ENCODE results near the gene MFSD6.
"Not testable (repeated sequence)": the region's sequence is repeated elsewhere in the genome, so short reads cannot be mapped to it uniquely, and the experiment has no call there.

MFSD6 gene

DNA sequence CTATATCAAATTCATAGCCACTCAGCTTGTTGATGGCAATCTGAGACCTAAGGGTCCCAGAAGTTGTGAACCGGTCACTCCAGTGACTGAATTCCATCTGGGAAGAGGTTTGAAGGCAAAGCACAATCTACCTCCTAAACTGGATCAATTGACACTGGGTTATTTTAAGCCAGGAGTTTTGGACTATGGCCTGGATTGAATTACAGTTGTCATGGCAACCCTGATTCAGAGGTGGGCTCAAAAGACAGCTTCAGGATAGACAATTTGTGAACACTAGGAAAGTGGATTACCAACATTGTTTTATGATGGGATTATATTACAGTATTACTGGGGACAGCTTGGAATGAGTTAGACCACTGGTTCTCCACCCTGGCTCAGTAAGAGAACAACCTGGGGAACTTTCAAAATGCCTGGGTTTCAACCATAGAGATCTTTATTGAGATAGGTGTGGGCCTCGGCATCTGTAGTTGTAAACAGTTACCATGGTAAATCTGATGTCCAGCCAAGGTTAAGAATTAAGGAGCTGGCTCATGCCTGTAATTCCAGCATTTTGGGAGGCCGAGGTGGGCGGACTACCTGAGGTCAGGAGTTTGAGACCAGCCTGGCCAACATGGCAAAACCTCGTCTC, 58.8 kb downstream of the MFSD6 start:
- DNase-seq (ENCODE audit: low spot score), result no peak

GRCh38 chr2:190467575-190468083, 59.5 kb downstream of the MFSD6 start:
- no peak for DNase-seq (ENCODE audit: low spot score)

DNA sequence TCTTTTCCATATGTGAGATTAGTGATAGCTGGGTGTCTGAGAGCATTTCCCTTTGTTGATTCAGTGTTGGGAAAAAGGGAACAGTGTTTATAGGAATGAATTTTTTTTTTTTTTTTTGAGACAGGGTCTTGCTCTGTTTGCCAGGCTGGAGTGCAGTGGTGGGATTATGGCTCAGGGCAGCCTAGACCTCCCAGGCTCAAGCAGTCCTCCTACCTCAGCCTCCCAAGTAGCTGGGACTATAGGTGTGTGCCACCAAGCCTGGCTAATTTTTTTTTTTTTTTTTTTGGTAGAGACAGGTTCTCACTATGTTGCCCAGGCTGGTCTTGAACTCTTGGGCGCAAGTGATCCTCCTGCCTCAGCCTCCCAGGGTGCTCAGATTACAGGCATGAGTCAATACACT, 60.2 kb downstream of the MFSD6 start:
- not testable (repeated sequence) for DNase-seq (ENCODE audit: low spot score)

GRCh38 chr2:190468814-190469569, 60.8 kb downstream of the MFSD6 start:
- DNase-seq (ENCODE audit: low spot score), result peak; percentile 83

DNA sequence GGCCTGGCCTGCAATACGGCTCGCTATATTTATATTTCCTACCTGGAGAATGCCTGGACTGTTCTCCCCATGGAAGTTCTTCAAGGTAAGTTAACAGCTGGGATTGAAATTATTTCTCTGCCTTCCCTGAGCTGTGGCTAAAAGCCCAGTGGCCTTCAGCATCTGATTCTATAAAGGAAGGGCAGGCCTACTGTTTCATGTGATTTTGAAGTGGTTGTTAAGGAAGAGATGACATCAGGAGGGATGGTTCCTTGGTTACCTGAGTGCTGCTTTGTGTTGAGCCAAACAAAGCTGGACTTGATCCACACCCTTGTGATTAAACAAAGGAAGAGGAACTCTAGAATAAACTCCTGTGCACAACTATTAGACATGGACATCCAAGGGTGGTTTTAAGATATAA, 61.6 kb downstream of the MFSD6 start:
- DNase-seq (ENCODE audit: low spot score), result no peak

DNA sequence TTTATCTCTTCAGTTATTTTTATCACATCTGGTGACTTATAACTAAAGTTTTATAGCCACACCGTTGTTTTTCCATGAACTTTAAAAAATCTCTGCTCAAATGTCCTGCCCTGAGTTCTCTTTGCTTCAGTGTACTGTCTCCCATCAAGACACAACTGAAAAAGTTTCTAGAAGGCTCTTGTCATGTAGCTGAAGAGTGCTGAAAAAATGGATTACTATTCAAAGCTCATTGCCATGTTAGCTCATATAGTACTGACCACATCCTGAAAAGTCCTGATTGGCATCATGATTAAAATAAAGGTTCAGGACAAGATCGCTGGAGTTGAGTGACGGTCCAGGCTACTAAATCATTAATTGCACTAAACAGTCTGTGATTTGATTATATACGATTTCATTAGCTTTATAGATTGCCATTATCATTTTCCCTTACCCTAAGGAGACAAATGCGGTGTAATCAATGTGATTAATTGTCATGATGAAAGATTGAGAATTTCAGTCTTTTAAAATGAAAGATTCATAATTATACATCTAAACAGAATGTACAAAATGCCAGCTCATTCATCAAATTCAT, 62.2 kb downstream of the MFSD6 start:
- DNase-seq (ENCODE audit: low spot score), result no peak

GRCh38 chr2:190477661-190478454, 69.7 kb downstream of the MFSD6 start:
- no peak for DNase-seq (ENCODE audit: low spot score)

DNA sequence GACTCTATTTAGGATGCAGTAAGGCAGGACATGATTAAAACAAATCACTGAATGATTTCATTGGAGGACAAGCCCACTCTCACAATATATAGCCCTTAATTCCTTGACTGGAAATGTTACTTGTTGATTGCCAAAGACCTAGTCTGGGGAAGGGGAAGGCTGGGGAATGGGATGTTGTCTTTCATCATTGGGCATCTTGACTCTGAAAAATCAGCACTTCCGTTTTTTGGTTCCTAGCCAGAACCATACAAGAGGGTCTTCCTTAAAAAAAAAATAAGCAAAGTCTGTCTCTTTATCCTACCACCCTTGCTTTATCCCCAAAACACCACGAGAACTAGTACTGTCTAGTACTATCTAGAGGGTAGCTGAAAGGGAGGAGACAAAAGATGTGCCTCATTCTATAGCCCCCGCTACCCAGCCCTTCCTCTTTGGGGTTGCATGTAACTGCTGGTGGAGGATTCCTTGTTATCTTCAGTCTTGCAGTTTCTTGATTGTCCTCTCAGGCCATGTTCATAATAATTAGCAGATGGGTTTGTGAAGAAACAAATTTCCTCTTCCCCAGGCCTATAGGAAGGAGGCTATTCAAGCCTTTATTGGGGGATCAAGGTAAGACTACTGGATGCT, 70.5 kb downstream of the MFSD6 start:
- no peak for DNase-seq (ENCODE audit: low spot score)

DNA sequence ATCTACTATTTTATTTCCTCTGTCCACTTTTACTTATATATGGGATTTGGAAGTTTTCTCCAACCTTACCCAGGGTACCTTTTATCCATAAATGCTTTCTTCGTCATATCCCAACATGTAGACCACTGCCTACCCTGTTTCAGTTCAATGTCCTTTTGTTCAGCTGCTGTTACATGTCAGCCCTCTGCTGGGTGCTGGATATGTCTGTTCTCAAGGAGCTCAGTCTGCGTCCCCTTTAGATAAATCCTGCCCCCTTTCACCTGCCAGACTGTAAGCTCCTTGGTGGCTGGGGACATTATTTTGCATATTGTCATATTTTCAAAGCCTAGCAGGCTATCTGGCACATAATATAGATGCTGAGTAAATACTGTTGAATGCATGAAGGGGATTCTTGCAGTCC, 73.2 kb downstream of the MFSD6 start:
- no peak for DNase-seq (ENCODE audit: low spot score)

DNA sequence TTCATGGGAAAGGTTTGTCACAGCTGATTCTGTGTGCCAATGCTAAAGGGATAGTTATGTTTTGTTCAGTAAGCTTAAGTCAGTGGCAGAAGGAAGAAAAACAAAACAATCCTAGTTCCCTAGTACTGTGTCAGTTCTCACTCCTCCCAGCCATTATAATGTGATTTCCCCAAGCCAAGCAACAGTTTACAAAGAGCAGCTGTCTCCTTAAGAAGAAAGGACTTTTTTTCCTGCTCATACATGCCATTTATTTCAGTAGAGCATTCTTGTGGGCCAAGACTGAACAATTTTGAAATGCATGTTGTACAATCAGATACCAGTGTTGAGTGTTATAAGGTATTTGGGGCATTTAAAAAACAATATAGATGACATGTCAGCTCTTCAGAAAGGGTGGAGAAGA, 74.3 kb downstream of the MFSD6 start:
- no peak for DNase-seq (ENCODE audit: low spot score)

- no peak for DNase-seq (ENCODE audit: low spot score)
Measured at GRCh38 chr2:190486037-190486623, 78.0 kb downstream of the MFSD6 start.

- no peak for DNase-seq (ENCODE audit: low spot score)
Measured at GRCh38 chr2:190488516-190489233, 80.5 kb downstream of the MFSD6 start.

- no peak for DNase-seq (ENCODE audit: low spot score)
Measured at GRCh38 chr2:190489475-190489874, 81.3 kb downstream of the MFSD6 start.

- DNase-seq (ENCODE audit: low spot score), result no peak
Measured at GRCh38 chr2:190490502-190490901, 82.3 kb downstream of the MFSD6 start.

- DNase-seq (ENCODE audit: low spot score), result no peak
Measured at GRCh38 chr2:190493095-190493494, 84.9 kb downstream of the MFSD6 start.

- not testable (repeated sequence) for DNase-seq (ENCODE audit: low spot score)
Measured at GRCh38 chr2:190494600-190495227, 86.6 kb downstream of the MFSD6 start.

DNA sequence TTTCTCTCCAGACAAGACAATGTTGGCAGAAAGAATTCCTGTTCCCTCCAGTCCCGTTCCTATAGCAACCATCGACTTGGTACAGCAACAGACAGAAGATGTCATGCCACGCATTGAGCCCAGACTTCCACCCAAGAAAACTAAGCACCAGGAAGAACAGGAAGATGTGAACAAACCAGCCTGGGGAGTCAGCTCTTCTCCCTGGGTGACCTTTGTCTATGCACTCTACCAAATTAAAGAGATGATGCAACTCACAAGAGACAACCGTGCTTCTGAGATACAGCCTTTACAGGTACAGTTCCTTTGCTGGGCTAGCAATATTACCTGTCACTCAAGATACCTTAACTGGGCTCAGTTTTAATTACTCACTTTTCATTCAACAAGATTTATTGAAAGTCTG, 89.3 kb downstream of the MFSD6 start:
- no peak for DNase-seq (ENCODE audit: low spot score)

DNA sequence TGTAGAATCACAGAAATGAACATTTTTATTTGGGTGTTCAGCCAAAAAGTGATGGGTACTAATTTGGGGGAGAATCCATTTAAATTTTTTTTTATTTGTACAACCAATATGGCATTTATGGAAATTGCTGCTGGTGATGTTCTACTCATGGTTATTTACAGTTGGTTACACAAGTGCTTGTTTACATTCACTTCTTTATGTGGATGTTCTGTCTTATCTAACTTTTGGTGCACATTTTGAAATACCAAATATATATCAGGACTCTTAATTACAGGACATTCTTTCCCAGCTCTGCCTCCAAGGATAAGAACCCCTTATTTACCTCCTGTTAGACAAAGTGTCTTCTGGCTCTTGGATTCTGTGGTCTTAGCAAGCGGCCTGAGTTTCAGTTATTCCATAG, 91.1 kb downstream of the MFSD6 start:
- DNase-seq (ENCODE audit: low spot score), result no peak

DNA sequence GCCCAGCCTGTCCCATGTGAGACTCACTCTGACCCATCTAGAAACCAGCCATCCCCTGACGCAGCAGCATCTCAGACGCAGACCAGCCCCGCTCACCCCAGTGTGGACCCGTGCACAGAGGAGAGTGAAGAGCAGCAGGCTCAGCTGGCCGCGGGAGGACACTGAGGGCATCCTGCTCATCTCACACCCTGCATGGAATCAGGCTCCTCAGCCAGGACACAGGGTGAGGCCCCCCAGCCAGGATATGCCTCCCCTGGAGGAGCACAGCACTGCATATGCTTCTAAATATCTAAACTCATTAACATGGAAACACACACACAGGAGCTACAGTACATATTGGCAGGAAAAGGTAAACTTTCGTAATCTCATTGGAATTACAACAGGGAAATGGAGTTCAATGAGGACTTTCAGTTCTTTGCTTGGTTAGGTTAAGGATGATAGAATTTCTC, 91.9 kb downstream of the MFSD6 start:
- no peak for DNase-seq (ENCODE audit: low spot score)

DNA sequence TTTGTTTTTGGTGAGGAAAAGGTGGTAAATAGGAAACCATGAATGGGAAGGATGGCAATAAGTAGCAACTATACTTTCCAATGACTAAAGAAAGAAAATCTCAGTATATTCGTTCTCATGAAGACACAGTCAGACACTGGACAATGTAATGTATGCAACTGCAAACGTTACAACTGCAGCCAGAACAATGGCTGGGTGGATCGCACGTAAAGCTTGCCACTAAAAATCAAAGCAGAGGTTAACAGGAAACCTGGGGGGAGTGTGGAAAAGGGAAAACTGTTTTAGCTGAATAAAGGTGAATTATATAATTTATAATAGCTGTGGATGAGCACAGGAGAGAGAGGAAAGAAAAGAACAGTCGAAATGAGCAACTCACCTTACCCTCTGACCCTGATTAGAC, 93.1 kb downstream of the MFSD6 start:
- DNase-seq (ENCODE audit: low spot score), result no peak

All from AG08396 (cell line).